Muscle layer of duodenum (tissue), 2 donors: ENCODE data around the gene DBH.

Experiments
- H3K27ac ChIP-seq: one replicate; pipeline ENCODE4 v1.7.0; 2013; ENCODE audit warnings: mild to moderate bottlenecking, low read length
- H3K27me3 ChIP-seq: one replicate; pipeline ENCODE4 v1.7.0; 2013; ENCODE audit warnings: low read depth, mild to moderate bottlenecking, control low read depth, low read length
- H3K36me3 ChIP-seq, 2 donors: one replicate each; pipeline ENCODE4 v1.7.0; 2013; ENCODE audit warnings: low read length in 2 of 2, control low read depth in 1 of 2, mild to moderate bottlenecking in 1 of 2; ENCODE audit not compliant: insufficient read depth in 2 of 2, control insufficient read depth in 1 of 2
- H3K4me1 ChIP-seq, 2 donors: one replicate each; pipeline ENCODE4 v1.7.0; 2013; ENCODE audit warnings: low read length in 2 of 2, mild to moderate bottlenecking in 2 of 2, control low read depth in 1 of 2, moderate library complexity in 1 of 2; ENCODE audit not compliant: insufficient read depth in 2 of 2, control insufficient read depth in 1 of 2
- H3K4me3 ChIP-seq, 2 donors: one replicate each; pipeline ENCODE4 v1.7.0; 2013; ENCODE audit warnings: low read length in 2 of 2, low read depth in 1 of 2, mild to moderate bottlenecking in 1 of 2
- H3K9me3 ChIP-seq, 2 donors: one replicate each; pipeline ENCODE4 v1.7.0; 2013; ENCODE audit warnings: low read length in 2 of 2, control low read depth in 1 of 2, mild to moderate bottlenecking in 1 of 2; ENCODE audit not compliant: control insufficient read depth in 1 of 2
- donor health status: healthy.

The DBH gene

DNA sequence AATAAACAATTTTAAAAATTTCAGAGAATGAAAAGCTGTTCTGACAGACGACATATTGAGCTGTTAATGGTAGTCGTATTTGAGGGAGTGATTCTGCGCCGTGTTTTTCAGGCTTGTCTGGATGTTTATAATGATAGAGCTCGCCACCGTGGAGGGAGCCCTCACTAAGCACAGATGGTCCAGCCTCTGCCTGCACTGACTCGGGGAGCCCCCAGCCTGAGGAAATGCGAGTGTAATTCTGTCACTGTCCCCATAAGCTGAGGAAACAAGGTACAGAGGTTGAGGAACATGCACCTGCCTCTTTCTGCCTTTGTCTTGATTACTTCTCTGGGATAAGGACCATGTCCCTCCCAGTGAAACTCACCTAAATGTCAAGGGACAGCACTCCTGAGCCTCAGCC, 7.4 kb upstream of the DBH start:
- Histone ChIP-seq H3K4me3 (no peak overlapping the region), H3K4me1 (peaks cover 0 to 4% of the 10 kb centered on the region in 2 donors), H3K27ac (no peak overlapping the region), H3K9me3 (peaks cover 0 to 15% of the 10 kb centered on the region in 2 donors), H3K36me3 (no peaks in the 10 kb centered on the region), H3K27me3 (no peaks in the 10 kb centered on the region)

DNA sequence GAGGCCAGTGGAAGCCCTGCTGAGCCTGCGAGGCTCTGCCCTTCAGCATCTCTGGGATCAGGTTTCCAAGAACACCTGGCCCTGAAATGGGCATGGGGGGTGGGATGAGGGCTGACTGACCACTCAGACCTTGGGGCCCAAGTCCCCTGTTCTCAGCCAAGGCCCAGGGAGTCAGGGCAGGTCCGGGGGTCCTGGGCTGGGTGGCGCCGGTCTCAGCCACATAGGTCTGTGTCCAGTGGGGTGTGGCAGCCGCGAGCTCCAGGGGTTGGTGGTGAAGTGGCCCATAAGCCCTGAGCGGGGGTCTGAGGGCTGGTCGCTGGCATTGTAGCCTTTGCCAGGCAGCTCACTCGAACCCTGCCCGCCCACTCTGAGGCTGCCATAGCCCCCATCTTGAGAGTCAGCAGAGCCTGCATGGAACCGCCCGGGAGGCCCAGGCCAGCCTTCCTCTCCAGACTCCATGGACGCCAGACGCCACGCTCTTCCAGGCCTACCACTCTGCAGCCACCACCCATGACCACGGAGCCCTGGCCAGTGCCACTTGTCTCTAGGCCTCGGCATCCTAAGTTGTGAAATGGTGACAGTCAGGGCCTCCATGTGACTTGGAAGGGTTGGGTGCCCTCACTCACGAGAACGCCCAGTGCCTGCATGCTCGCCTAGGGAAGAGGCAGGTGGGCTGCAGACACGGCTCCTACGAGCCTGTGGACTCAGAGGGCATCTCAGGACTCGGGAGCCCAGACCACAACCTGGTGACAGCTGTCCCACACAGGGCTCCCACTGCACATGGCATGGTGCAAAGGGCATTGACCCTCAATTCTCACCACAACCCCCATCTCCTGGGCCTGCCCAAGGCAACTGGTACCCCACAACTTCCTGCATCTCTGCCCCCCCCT, 6.7 kb upstream of the DBH start:
- no peak overlapping the region for H3K27ac ChIP-seq
- H3K4me1 ChIP-seq = peaks cover 0 to 4% of the 10 kb centered on the region in 2 donors
- no peaks in the 10 kb centered on the region for H3K36me3 ChIP-seq
- H3K9me3 ChIP-seq = peaks cover 0 to 15% of the 10 kb centered on the region in 2 donors
- H3K4me3 ChIP-seq = no peak overlapping the region
- no peaks in the 10 kb centered on the region for H3K27me3 ChIP-seq

DNA sequence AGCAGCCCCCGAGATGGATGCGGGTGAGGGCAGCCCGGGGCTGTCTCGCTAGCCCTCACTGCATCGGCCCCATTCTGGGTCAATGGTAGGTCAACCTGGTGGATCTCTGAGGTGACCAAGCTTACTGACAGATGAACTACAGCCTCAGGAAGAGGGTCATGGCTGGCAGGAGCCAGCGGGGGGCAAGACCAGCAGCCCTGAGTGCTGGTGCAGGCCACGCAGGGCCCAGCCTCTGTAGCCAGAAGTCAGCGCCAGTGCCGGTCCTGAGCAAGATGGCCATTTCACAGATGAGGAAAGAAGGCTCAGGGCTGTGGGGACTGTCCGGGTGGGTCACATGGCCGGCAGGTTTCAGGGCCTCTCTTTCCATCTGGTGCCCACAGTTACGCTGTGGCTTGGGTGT, 5.1 kb upstream of the DBH start:
- H3K9me3 ChIP-seq = peaks cover 0 to 1% of the 10 kb centered on the region in 2 donors
- H3K27me3 ChIP-seq = no peaks in the 10 kb centered on the region
- H3K27ac ChIP-seq = no peak overlapping the region
- H3K36me3 ChIP-seq = no peaks in the 10 kb centered on the region
- peaks cover 0 to 4% of the 10 kb centered on the region in 2 donors for H3K4me1 ChIP-seq
- no peak overlapping the region for H3K4me3 ChIP-seq

DNA sequence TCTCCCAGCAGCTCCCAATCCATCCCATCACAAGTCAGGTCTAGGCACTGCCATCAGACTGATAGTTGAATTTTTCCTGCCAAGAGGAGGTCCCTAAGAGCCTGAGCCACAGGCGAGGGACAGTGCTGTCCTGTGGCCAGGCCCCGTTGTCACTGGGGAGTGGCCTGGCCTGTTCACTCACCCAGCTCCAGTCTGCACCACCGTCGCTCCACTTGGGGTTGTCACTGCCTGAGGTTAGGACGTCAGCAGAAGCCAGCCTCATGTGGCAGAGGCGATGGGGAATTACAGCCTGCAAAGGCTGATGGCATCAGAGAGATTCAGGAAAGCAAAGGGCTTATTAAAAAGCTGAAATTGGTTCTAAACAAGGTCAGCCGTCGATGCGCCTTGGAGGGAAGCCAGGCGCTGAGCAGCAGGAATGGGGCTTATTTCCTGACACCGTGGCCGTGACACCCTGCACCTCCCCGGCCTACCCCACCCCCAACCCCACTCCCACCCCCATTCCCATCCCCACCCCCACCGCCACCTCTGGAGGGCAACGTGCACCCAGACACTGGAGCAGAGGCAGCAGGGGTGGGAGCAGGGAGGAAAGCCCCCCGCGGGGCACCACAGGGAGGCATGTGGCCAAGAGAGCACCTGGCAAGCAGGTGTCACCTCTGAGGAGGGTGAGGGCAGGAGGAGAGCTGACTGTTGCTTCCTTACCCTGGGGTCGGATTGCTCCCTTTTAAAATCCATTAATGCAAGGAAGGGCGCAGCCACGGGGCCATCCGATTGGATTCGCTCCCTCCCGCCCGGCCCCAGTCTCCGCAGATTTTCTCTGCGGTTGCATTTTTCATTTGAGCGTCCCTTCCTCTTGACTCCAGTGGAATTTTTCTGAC, 3.1 kb upstream of the DBH start:
- H3K27me3 ChIP-seq = no peaks in the 10 kb centered on the region
- no peak overlapping the region for H3K4me3 ChIP-seq
- peaks cover 0 to 4% of the 10 kb centered on the region in 2 donors for H3K4me1 ChIP-seq
- no peaks in the 10 kb centered on the region for H3K9me3 ChIP-seq
- no peaks in the 10 kb centered on the region for H3K36me3 ChIP-seq
- H3K27ac ChIP-seq = no peak overlapping the region

DNA sequence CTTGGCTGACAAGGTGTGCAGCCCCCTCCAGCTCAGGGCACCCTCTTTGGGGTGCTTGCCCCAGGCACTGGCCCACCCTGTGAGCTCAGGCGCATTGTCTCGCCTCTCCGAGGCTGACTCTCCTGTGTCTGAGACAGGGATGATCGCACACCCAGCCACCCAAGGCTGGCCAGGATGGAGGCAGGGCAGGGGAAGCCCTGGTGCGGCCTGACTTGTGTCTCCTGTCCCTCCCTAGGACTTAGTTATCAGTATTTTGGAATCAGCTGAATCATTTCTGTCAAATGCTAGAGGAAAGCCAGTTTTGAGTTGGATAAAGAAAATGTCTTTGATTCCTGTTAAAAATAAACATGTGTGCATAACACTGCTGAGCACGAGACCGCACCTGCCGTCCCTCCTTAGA, 2.5 kb upstream of the DBH start:
- Histone ChIP-seq H3K36me3 (no peaks in the 10 kb centered on the region), H3K27ac (no peak overlapping the region), H3K9me3 (no peaks in the 10 kb centered on the region), H3K27me3 (no peaks in the 10 kb centered on the region), H3K4me1 (peaks cover 0 to 4% of the 10 kb centered on the region in 2 donors), H3K4me3 (no peak overlapping the region)

- H3K4me3 ChIP-seq = no peak overlapping the region
- peaks cover 0 to 4% of the 10 kb centered on the region in 2 donors for H3K4me1 ChIP-seq
- H3K9me3 ChIP-seq = no peaks in the 10 kb centered on the region
- H3K27me3 ChIP-seq = no peaks in the 10 kb centered on the region
- H3K27ac ChIP-seq = no peak overlapping the region
- H3K36me3 ChIP-seq = no peaks in the 10 kb centered on the region
These were observed 2.0 kb upstream of the DBH start for GRCh38 chr9:133634081-133634691.

DNA sequence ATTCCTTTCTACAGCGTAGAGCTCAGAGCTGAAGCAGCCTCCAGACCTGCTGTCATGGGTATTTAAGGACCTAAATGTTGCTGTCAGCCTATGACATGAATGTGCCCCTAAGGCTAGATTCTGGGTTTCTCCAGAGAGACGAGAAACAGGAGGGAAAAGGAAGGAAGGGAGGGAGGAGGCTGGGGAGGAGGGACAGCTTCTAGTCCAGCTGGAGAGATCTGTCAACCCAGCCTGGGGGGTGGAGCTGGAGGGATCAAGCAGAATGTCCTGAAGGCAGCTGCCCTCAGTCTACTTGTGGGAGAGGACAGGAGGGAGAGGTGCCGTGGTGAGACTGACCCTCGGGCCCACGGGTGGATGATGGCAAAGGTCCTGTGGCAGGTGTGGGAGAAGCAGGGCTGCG, 1.1 kb upstream of the DBH start:
- Histone ChIP-seq H3K4me3 (no peak overlapping the region), H3K36me3 (no peaks in the 10 kb centered on the region), H3K4me1 (peaks cover 0 to 4% of the 10 kb centered on the region in 2 donors), H3K27ac (no peak overlapping the region), H3K27me3 (no peaks in the 10 kb centered on the region), H3K9me3 (no peaks in the 10 kb centered on the region)

- Histone ChIP-seq H3K27ac (no peak overlapping the region), H3K36me3 (no peaks in the 10 kb centered on the region), H3K4me3 (no peak overlapping the region)
These were observed 739 bp downstream of the DBH start for GRCh38 chr9:133636902-133637301.

DNA sequence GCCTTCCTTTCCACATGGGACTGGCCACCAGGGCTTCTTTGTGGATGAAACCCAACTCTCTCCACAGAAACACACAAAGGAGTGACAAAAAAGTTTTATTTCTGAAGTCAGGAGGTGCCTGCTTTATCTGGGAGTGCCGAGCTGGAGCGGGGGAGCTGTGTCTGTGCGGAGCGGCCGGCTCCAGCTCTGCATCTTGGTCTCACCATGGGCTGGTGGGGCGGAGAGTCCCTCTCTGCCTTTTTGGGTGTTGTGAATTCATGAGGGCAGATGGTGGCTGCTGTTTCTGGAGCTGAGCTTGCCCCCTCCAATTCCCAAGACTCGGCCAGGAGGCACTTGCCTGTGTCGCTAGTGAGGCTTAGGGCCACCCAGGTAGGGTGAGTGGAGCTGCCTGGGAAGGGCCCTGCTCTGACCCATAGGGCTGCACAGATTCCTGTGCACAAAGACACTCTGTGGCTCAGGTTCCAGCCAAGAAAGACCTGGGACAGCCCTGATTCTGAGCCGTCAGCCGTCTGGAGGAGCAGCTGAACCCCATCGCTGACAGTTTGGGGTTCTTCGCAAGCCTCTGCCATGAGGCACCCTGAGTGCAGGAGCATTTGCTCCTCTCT, 1.4 kb downstream of the DBH start:
- Histone ChIP-seq H3K27me3 (no peaks in the 10 kb centered on the region), H3K9me3 (no peaks in the 10 kb centered on the region), H3K27ac (no peak overlapping the region), H3K36me3 (no peaks in the 10 kb centered on the region), H3K4me1 (peaks cover 0 to 4% of the 10 kb centered on the region in 2 donors), H3K4me3 (no peak overlapping the region)

More at GRCh38 chr9:133636902-133637301, 739 bp downstream of the DBH start:
- Histone ChIP-seq H3K9me3 (no peaks in the 10 kb centered on the region), H3K27me3 (no peaks in the 10 kb centered on the region), H3K4me1 (peaks cover 0 to 4% of the 10 kb centered on the region in 2 donors)

GRCh38 chr9:133638076-133638475, 1.9 kb downstream of the DBH start:
- Histone ChIP-seq H3K9me3 (no peaks in the 10 kb centered on the region), H3K4me3 (no peak overlapping the region), H3K4me1 (peaks cover 0 to 4% of the 10 kb centered on the region in 2 donors), H3K27ac (no peak overlapping the region), H3K36me3 (no peaks in the 10 kb centered on the region), H3K27me3 (no peaks in the 10 kb centered on the region)

DNA sequence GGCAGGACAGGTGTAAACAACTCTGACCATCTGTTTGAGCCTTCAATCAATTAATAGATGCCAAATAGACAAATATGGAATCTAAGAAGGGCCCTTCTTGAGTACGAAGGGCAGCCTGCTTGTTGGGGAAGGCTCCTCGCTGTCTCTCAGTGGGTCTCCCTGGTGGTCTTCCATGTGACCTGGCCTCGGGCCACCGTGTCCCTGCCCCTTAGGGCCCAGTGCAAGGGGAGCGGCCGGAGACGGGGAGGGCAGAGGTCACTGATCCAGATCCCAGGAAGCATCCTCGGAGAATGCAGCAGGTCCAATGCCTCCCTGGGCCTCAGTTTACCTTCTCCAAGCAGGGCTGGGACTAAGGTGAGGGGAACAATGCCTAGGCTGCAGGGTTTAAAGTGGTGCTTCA, 2.5 kb downstream of the DBH start:
- no peaks in the 10 kb centered on the region for H3K4me1 ChIP-seq
- H3K9me3 ChIP-seq = no peaks in the 10 kb centered on the region
- no peaks in the 10 kb centered on the region for H3K27me3 ChIP-seq
- no peak overlapping the region for H3K27ac ChIP-seq
- H3K4me3 ChIP-seq = no peak overlapping the region
- no peaks in the 10 kb centered on the region for H3K36me3 ChIP-seq
